H7 (cell line): ENCODE results near the gene WDPCP. TPM values are rescaled to one million over a fixed set of nuclear protein-coding genes. Genes with fewer than 3 reads are reported as not detected.

ENCODE experiments used
- DNase-seq: peaks from one replicate; pipeline ENCODE4 v3.0.0; 2012
- H3K27me3 ChIP-seq: 2 replicates; pipeline ENCODE4 v1.6.0; 2011; ENCODE audit warnings: mild to moderate bottlenecking, low read length; ENCODE audit not compliant: control insufficient read depth, insufficient read depth
- H3K36me3 ChIP-seq: replicated peaks from 2 replicates; pipeline ENCODE4 v1.5.1; 2011; ENCODE audit warnings: low read length; ENCODE audit not compliant: control insufficient read depth, insufficient read depth
- H3K4me3 ChIP-seq: 2 replicates; pipeline ENCODE4 v1.5.1; 2011; ENCODE audit warnings: low read depth, mild to moderate bottlenecking, control low read depth, low read length, moderate library complexity; ENCODE audit not compliant: insufficient read depth
- total RNA-seq: library from RNA; depleted of rRNA; stranded (reverse); fragments of >200 nt; shearing (Covaris generic); gene quantifications from 2 replicates; pipeline ENCODE4 v1.2.3, GENCODE V29; 2014

Gene WDPCP
- total RNA-seq, 1 experiment from 2014 or later, result 3.2 TPM

- peaks cover 25% of the 10 kb centered on the region for H3K36me3 ChIP-seq
- H3K27me3 ChIP-seq, result no peaks in the 10 kb centered on the region
- no peak overlapping the region for H3K4me3 ChIP-seq
- DNase-seq, result no peak
Measured at GRCh38 chr2:63604666-63605065, 16.4 kb upstream of the WDPCP start.

- DNase-seq, result no peak
- H3K27me3 ChIP-seq, result no peaks in the 10 kb centered on the region
- H3K4me3 ChIP-seq, result no peak overlapping the region
- peaks cover 34% of the 10 kb centered on the region for H3K36me3 ChIP-seq
Measured at GRCh38 chr2:63600881-63601460, 12.7 kb upstream of the WDPCP start.

GRCh38 chr2:63598981-63599380, 10.7 kb upstream of the WDPCP start:
- H3K4me3 ChIP-seq, result no peak overlapping the region
- H3K27me3 ChIP-seq, result no peaks in the 10 kb centered on the region
- no peak for DNase-seq
- H3K36me3 ChIP-seq, result peaks cover 30% of the 10 kb centered on the region

- DNase-seq, result no peak
- Histone ChIP-seq H3K4me3 (no peak overlapping the region), H3K27me3 (no peaks in the 10 kb centered on the region), H3K36me3 (peaks cover 25% of the 10 kb centered on the region)
Measured at GRCh38 chr2:63596401-63596883, 8.2 kb upstream of the WDPCP start.

GRCh38 chr2:63594660-63595059, 6.4 kb upstream of the WDPCP start:
- Histone ChIP-seq H3K27me3 (no peaks in the 10 kb centered on the region), H3K36me3 (peaks cover 25% of the 10 kb centered on the region), H3K4me3 (no peak overlapping the region)
- DNase-seq, result no peak

- Histone ChIP-seq H3K4me3 (no peak overlapping the region), H3K27me3 (no peaks in the 10 kb centered on the region), H3K36me3 (peaks cover 18% of the 10 kb centered on the region)
- no peak for DNase-seq
Measured at GRCh38 chr2:63591566-63592175, 3.4 kb upstream of the WDPCP start.

- H3K36me3 ChIP-seq, result peaks cover 13% of the 10 kb centered on the region
- H3K4me3 ChIP-seq, result no peak overlapping the region
- H3K27me3 ChIP-seq, result no peaks in the 10 kb centered on the region
- DNase-seq, result no peak
Measured at GRCh38 chr2:63590626-63591408, 2.5 kb upstream of the WDPCP start.

GRCh38 chr2:63589148-63589958, 1.1 kb upstream of the WDPCP start:
- Histone ChIP-seq H3K4me3 (peak overlapping the region; percentile 81), H3K27me3 (no peaks in the 10 kb centered on the region), H3K36me3 (peaks cover 7% of the 10 kb centered on the region)
- DNase-seq, result peak; percentile 15

GRCh38 chr2:63587814-63588384, 378 bp downstream of the WDPCP start:
- peak overlapping the region; percentile 84 for H3K4me3 ChIP-seq
- peaks cover 5% of the 10 kb centered on the region for H3K36me3 ChIP-seq
- no peaks in the 10 kb centered on the region for H3K27me3 ChIP-seq
- DNase-seq, result no peak

- no peak for DNase-seq
- H3K4me3 ChIP-seq, result no peak overlapping the region
- no peaks in the 10 kb centered on the region for H3K36me3 ChIP-seq
- no peaks in the 10 kb centered on the region for H3K27me3 ChIP-seq
Measured at GRCh38 chr2:63582873-63583272, 5.4 kb downstream of the WDPCP start.

GRCh38 chr2:63581298-63581961, 6.8 kb downstream of the WDPCP start:
- DNase-seq, result no peak
- no peaks in the 10 kb centered on the region for H3K27me3 ChIP-seq
- no peak overlapping the region for H3K4me3 ChIP-seq
- no peaks in the 10 kb centered on the region for H3K36me3 ChIP-seq

GRCh38 chr2:63580651-63581297, 7.5 kb downstream of the WDPCP start:
- DNase-seq, result no peak
- H3K36me3 ChIP-seq, result no peaks in the 10 kb centered on the region
- H3K4me3 ChIP-seq, result no peak overlapping the region
- no peaks in the 10 kb centered on the region for H3K27me3 ChIP-seq

- DNase-seq, result no peak
- Histone ChIP-seq H3K27me3 (no peaks in the 10 kb centered on the region), H3K4me3 (no peak overlapping the region), H3K36me3 (no peaks in the 10 kb centered on the region)
Measured at GRCh38 chr2:63578767-63579166, 9.5 kb downstream of the WDPCP start.
